ENCODE results near the gene ZCCHC9.

GRCh38 chr5:81315336-81315735, 13.9 kb downstream of the ZCCHC9 start:
- TF ChIP-seq CTCF (conservative IDR thresholded peaks at IDR 0.05; ENCODE audit: low read depth, low read length) (no peak), POLR2A (IDR thresholded peaks at IDR 0.05; ENCODE audit: low read depth, low read length) (no peak), RAD21 (IDR thresholded peaks at IDR 0.05; ENCODE audit: low read length) (no peak), SMC3 (IDR thresholded peaks at IDR 0.05; ENCODE audit: low read depth, low read length) (no peak), BHLHE40 (IDR thresholded peaks at IDR 0.05; ENCODE audit: low read depth, low read length) (no peak), CHD1 (IDR thresholded peaks at IDR 0.05; ENCODE audit: low read depth, low read length) (no peak), FOS (IDR thresholded peaks at IDR 0.05; ENCODE audit: low read depth, low read length) (no peak), RCOR1 (IDR thresholded peaks at IDR 0.05; ENCODE audit: insufficient replicate concordance, low read length) (no peak)

All from IMR-90 (cell line).